Prostate gland (tissue), 2 donors: ENCODE data around the gene TNFRSF14.

Source experiments
- CTCF ChIP-seq, 4 experiments: fragments of 200-600 bp in 2 of 4; fragments of 450-650 bp in 2 of 4; sonication (generic) in 2 of 4; IDR thresholded peaks; 1 replicate in 3 of 4; 2 replicates in 1 of 4; pipeline ENCODE4 v1.5.1; 2016 to 2019; ENCODE audit warnings: antibody characterized with exemption in 4 of 4, mild to moderate bottlenecking in 2 of 4, moderate library complexity in 2 of 4
- POLR2A ChIP-seq: fragments of 450-650 bp; IDR thresholded peaks from one replicate; pipeline ENCODE4 v1.6.1; 2016; ENCODE audit warnings: antibody characterized with exemption, mild to moderate bottlenecking

- no peak for TF ChIP-seq CTCF (IDR thresholded peaks at IDR 0.05)
- TF ChIP-seq POLR2A: no peak
Measured at GRCh38 chr1:2602866-2603520, 46.8 kb downstream of the TNFRSF14 start.
